ENCODE measurements around the gene RGS11.

The RGS11 gene

GRCh38 chr16:318628-319027, 42.9 kb upstream of the RGS11 start:
- DNase-seq (ENCODE audit: low spot score), result no peak
- TF ChIP-seq, protein P1, sequence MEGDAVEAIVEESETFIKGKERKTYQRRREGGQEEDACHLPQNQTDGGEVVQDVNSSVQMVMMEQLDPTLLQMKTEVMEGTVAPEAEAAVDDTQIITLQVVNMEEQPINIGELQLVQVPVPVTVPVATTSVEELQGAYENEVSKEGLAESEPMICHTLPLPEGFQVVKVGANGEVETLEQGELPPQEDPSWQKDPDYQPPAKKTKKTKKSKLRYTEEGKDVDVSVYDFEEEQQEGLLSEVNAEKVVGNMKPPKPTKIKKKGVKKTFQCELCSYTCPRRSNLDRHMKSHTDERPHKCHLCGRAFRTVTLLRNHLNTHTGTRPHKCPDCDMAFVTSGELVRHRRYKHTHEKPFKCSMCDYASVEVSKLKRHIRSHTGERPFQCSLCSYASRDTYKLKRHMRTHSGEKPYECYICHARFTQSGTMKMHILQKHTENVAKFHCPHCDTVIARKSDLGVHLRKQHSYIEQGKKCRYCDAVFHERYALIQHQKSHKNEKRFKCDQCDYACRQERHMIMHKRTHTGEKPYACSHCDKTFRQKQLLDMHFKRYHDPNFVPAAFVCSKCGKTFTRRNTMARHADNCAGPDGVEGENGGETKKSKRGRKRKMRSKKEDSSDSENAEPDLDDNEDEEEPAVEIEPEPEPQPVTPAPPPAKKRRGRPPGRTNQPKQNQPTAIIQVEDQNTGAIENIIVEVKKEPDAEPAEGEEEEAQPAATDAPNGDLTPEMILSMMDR (IDR thresholded peaks at IDR 0.05; ENCODE audit: borderline replicate concordance, control extremely low read depth, extremely low read depth, insufficient read depth, missing control alignments), result no peak
- in situ Hi-C loops (cut with MboI; ENCODE audit: low sequenced_read_pairs, unreplicated experiment), result no loop called here

- DNase-seq (ENCODE audit: low spot score), result no peak
- in situ Hi-C loops (cut with MboI; ENCODE audit: low sequenced_read_pairs, unreplicated experiment), result no loop called here
- TF ChIP-seq, protein P1 (IDR thresholded peaks at IDR 0.05; ENCODE audit: borderline replicate concordance, control extremely low read depth, extremely low read depth, insufficient read depth, missing control alignments), result no peak
These were observed 41.8 kb upstream of the RGS11 start for GRCh38 chr16:317583-317982.

GRCh38 chr16:316741-317464, 41.2 kb upstream of the RGS11 start:
- TF ChIP-seq, protein P1 (IDR thresholded peaks at IDR 0.05; ENCODE audit: borderline replicate concordance, control extremely low read depth, extremely low read depth, insufficient read depth, missing control alignments), result no peak
- no peak for DNase-seq (ENCODE audit: low spot score)
- in situ Hi-C loops (cut with MboI; ENCODE audit: low sequenced_read_pairs, unreplicated experiment), result no loop called here

GRCh38 chr16:314795-315299, 39.1 kb upstream of the RGS11 start:
- TF ChIP-seq, protein P1 (IDR thresholded peaks at IDR 0.05; ENCODE audit: borderline replicate concordance, control extremely low read depth, extremely low read depth, insufficient read depth, missing control alignments), result no peak
- no peak for DNase-seq (ENCODE audit: low spot score)
- in situ Hi-C loops (cut with MboI; ENCODE audit: low sequenced_read_pairs, unreplicated experiment), result no loop called here

GRCh38 chr16:314351-314750, 38.6 kb upstream of the RGS11 start:
- in situ Hi-C loops (cut with MboI; ENCODE audit: low sequenced_read_pairs, unreplicated experiment), result no loop called here
- TF ChIP-seq, protein P1 (IDR thresholded peaks at IDR 0.05; ENCODE audit: borderline replicate concordance, control extremely low read depth, extremely low read depth, insufficient read depth, missing control alignments), result no peak
- DNase-seq (ENCODE audit: low spot score), result no peak

DNA sequence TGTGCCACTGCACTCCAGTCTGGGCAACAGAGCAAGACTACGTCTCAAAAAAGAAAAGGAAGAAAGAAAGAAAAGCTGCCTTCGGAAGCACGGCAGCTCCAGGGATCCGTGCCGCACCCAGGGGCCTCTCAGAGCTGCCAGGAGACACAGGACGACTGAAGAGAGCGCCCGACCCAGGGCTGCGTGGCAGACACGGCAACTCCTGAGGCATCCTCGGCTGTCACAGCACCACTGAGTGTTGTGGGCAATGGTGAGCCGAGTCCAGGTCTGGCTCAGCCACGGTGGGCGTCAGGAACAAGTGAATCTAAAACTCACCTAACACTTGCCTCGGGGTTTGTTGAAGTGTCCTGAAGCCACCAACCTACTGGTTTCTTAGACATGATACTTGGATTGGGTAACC, 36.0 kb upstream of the RGS11 start:
- TF ChIP-seq, protein P1 (IDR thresholded peaks at IDR 0.05; ENCODE audit: borderline replicate concordance, control extremely low read depth, extremely low read depth, insufficient read depth, missing control alignments), result no peak
- in situ Hi-C loops (cut with MboI; ENCODE audit: low sequenced_read_pairs, unreplicated experiment), result no loop called here
- DNase-seq (ENCODE audit: low spot score), result no peak
